Keratinocyte (primary cell): ENCODE measurements around the gene ZNF229.

Source experiments
- EZH2 ChIP-seq: IDR thresholded peaks from one replicate; pipeline ENCODE4 v1.6.1; 2012; ENCODE audit warnings: inconsistent platforms, mild to moderate bottlenecking, low read length, moderate library complexity
- TF ChIP-seq, protein P1 (sequence below), 3 experiments: IDR thresholded peaks in 1 of 3; conservative IDR thresholded peaks in 1 of 3; optimal IDR thresholded peaks in 1 of 3; 2 replicates in 2 of 3; 3 replicates in 1 of 3; pipeline versions ENCODE3 to v1.5.1; 2011; ENCODE audit warnings: low read length in 3 of 3, mild to moderate bottlenecking in 3 of 3, moderate library complexity in 2 of 3, control low read depth in 1 of 3, inconsistent platforms in 1 of 3; ENCODE audit not compliant: insufficient read depth in 2 of 3; ENCODE audit errors: extremely low read depth in 1 of 3

DNA sequence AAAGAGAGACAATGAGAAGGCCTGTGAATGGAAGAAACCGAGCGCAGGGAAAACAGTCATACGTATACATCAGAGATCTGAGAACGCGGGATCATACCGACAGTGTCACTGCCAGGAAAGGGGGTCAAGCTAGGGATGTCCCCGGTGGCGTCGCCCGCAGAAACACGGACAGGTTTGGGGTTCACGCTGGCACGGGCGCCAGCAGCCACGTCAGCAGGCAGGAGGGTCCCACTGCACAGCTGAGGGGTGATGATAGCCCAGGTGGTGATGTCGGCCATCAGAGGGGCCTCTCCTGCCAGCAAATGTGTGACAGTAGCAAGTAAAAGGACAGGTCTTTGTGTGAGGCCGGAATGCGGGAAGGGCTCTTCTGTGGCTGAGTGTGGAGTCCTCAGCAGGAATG lies 3.4 kb upstream of the ZNF229 start:
- TF ChIP-seq, protein P1, sequence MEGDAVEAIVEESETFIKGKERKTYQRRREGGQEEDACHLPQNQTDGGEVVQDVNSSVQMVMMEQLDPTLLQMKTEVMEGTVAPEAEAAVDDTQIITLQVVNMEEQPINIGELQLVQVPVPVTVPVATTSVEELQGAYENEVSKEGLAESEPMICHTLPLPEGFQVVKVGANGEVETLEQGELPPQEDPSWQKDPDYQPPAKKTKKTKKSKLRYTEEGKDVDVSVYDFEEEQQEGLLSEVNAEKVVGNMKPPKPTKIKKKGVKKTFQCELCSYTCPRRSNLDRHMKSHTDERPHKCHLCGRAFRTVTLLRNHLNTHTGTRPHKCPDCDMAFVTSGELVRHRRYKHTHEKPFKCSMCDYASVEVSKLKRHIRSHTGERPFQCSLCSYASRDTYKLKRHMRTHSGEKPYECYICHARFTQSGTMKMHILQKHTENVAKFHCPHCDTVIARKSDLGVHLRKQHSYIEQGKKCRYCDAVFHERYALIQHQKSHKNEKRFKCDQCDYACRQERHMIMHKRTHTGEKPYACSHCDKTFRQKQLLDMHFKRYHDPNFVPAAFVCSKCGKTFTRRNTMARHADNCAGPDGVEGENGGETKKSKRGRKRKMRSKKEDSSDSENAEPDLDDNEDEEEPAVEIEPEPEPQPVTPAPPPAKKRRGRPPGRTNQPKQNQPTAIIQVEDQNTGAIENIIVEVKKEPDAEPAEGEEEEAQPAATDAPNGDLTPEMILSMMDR (optimal IDR thresholded peaks at IDR 0.05 in 1 of 3, IDR thresholded peaks at IDR 0.05 in 1 of 3, conservative IDR thresholded peaks at IDR 0.05 in 1 of 3; ENCODE audit: extremely low read depth in 1 of 3, insufficient read depth in 2 of 3, low read length in 3 of 3), result no peak
- no peak for TF ChIP-seq EZH2
